ENCODE measurements around the gene KIAA0753. TPM values are rescaled to one million over a fixed set of nuclear protein-coding genes. Genes with fewer than 3 reads are reported as not detected.

The KIAA0753 gene
- total RNA-seq = 12.1 and 13.6 TPM in 2 replicates

DNA sequence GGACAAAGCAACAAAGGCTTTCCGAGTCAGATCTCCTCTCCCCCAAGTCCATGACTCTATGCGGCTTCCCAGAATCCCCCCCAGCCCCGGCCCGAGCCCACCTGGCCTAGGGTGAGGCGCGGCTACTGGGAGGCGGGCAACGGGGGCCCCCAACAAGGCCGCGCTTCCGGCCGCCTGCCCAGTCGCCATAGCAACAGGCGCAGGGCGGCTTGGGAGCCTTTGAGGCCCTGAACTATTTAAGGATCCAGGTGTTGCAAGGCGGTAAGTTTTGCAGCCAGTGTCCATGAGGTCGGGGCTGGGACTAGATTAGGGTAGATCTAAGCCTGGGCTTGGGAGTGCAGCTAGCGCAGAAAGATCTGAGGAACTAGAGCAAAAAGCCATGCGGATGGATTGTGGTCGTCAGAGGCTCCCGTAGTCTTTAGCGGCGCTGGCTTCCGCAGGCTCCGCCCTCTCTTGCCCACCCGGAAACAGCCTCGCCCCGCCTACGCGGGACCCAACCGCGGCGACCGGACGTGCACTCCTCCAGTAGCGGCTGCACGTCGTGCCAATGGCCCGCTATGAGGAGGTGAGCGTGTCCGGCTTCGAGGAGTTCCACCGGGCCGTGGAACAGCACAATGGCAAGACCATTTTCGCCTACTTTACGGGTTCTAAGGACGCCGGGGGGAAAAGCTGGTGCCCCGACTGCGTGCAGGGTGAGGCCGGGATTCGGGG, at the start of gene KIAA0753, which contains the start of gene TXNDC17:
TSS of gene KIAA0753 (minus strand) at position 176 of the 711 bp plus-strand sequence. CDS start 5,608 bp downstream, outside the sequence.
TSS of gene TXNDC17 (plus strand) at position 525 of the 711 bp plus-strand sequence. CDS start at position 548, 23 bp downstream.

GRCh38 chr17:6651354-6651918, 10.9 kb upstream of the KIAA0753 start, which contains the start of the genes C17orf100 and MED31:
C17orf100 (plus strand) TSS chr17:6651762; CDS start chr17:6651914, 152 bp downstream.
MED31 (minus strand) TSS chr17:6651605; CDS start chr17:6651528, 77 bp downstream.

GRCh38 chr17:6556121-6557039, 84.1 kb downstream of the KIAA0753 start, which contains the start of gene PITPNM3:
PITPNM3 (minus strand) TSS chr17:6556555; CDS start chr17:6556406, 149 bp downstream.

Other genes starting within 250 kb of the KIAA0753 start
- gene AIPL1, start 205.6 kb downstream of the KIAA0753 start, total RNA-seq = not detected in 2 replicates
- 20.7 and 52.6 TPM in 2 replicates for gene PIMREG, start 196.3 kb downstream of the KIAA0753 start, total RNA-seq
- 0.37 and 0.55 TPM in 2 replicates for gene PITPNM3, start 84.2 kb downstream of the KIAA0753 start, total RNA-seq
- 114 and 152 TPM in 2 replicates for gene TXNDC17, start 349 bp upstream of the KIAA0753 start, total RNA-seq
- 10.1 and 11.7 TPM in 2 replicates for gene MED31, start 10.9 kb upstream of the KIAA0753 start, total RNA-seq
- 0.44 and 0.75 TPM in 2 replicates for gene C17orf100, start 11.1 kb upstream of the KIAA0753 start, total RNA-seq
- not detected in 2 replicates for gene SLC13A5, start 72.7 kb upstream of the KIAA0753 start, total RNA-seq
- gene XAF1, start 115.3 kb upstream of the KIAA0753 start, total RNA-seq = 20.5 and 60.1 TPM in 2 replicates
- gene FBXO39, start 135.5 kb upstream of the KIAA0753 start, total RNA-seq = 0.25 and 0.33 TPM in 2 replicates
- not detected in 2 replicates for gene TEKT1, start 191.0 kb upstream of the KIAA0753 start, total RNA-seq